CD14-positive monocyte (primary cell): Measurements from ENCODE around the gene CNNM3. TPM values are rescaled to one million over a fixed set of nuclear protein-coding genes. Genes with fewer than 3 reads are reported as not detected.

Source experiments
- DNase-seq, 3 donors: peaks; one replicate each; pipeline ENCODE4 v3.0.0-alpha.2; 2011 to 2022
- H2AFZ ChIP-seq: 2 replicates; pipeline ENCODE4 v1.6.0; 2012; ENCODE audit warnings: mild to moderate bottlenecking, low read depth, low read length, inconsistent platforms; ENCODE audit not compliant: insufficient read depth, poor library complexity, severe bottlenecking
- H3K27ac ChIP-seq, 2 donors: 1 replicate in 1 of 2; 2 replicates in 1 of 2; pipeline ENCODE4 v1.5.1; 2012 to 2013; ENCODE audit warnings: low read length in 2 of 2, control low read depth in 1 of 2, inconsistent platforms in 1 of 2, low read depth in 1 of 2, mild to moderate bottlenecking in 1 of 2
- H3K27me3 ChIP-seq, 2 donors: one replicate each; pipeline versions ENCODE4 v1.6.0 to v1.6.1; 2011 to 2013; ENCODE audit warnings: low read length in 2 of 2; ENCODE audit not compliant: control insufficient read depth in 2 of 2, insufficient read depth in 2 of 2
- H3K36me3 ChIP-seq, 2 donors: replicated peaks in 1 of 2; 1 replicate in 1 of 2; 2 replicates in 1 of 2; pipeline versions ENCODE4 v1.5.1 to v1.6.1; 2012 to 2013; ENCODE audit warnings: low read length in 2 of 2, control low read depth in 1 of 2, inconsistent platforms in 1 of 2, mild to moderate bottlenecking in 1 of 2; ENCODE audit not compliant: insufficient read depth in 2 of 2, control insufficient read depth in 1 of 2
- H3K4me1 ChIP-seq, 2 donors: 1 replicate in 1 of 2; 2 replicates in 1 of 2; pipeline versions ENCODE4 v1.5.1 to v1.6.1; 2012 to 2013; ENCODE audit warnings: low read length in 2 of 2, control low read depth in 1 of 2, inconsistent platforms in 1 of 2, mild to moderate bottlenecking in 1 of 2, moderate library complexity in 1 of 2; ENCODE audit not compliant: insufficient read depth in 2 of 2, control insufficient read depth in 1 of 2
- H3K4me2 ChIP-seq: replicated peaks from 2 replicates; pipeline ENCODE3; 2012; ENCODE audit warnings: low read length, moderate library complexity, mild to moderate bottlenecking; ENCODE audit not compliant: poor library complexity, severe bottlenecking; ENCODE audit errors: extremely low read depth
- H3K4me3 ChIP-seq, 3 experiments: fragments of 200-600 bp in 1 of 3; sonication (generic) in 1 of 3; replicated peaks in 1 of 3; 1 replicate in 2 of 3; 2 replicates in 1 of 3; pipeline ENCODE4 v1.5.1; 2011 to 2013; ENCODE audit warnings: low read length in 3 of 3, mild to moderate bottlenecking in 3 of 3, control low read depth in 2 of 3, low read depth in 2 of 3, inconsistent platforms in 1 of 3, moderate library complexity in 1 of 3
- H3K79me2 ChIP-seq: 2 replicates; pipeline ENCODE4 v1.6.0; 2012; ENCODE audit warnings: mild to moderate bottlenecking, control low read depth, inconsistent platforms, low read length, moderate library complexity; ENCODE audit not compliant: insufficient read depth
- H3K9ac ChIP-seq: 2 replicates; pipeline ENCODE4 v1.6.0; 2017; ENCODE audit warnings: low read length, mild to moderate bottlenecking; ENCODE audit not compliant: insufficient read depth, poor library complexity, severe bottlenecking
- H3K9me3 ChIP-seq, 2 donors: replicated peaks in 1 of 2; 1 replicate in 1 of 2; 2 replicates in 1 of 2; pipeline versions ENCODE4 v1.5.1 to v1.6.1; 2012 to 2013; ENCODE audit warnings: low read length in 2 of 2, control low read depth in 1 of 2; ENCODE audit not compliant: control insufficient read depth in 1 of 2, insufficient read depth in 1 of 2
- H4K20me1 ChIP-seq: 2 replicates; pipeline ENCODE4 v1.6.0; 2012; ENCODE audit warnings: mild to moderate bottlenecking, low read length, control low read depth, moderate library complexity; ENCODE audit not compliant: insufficient read depth
- H3K27ac Mint-ChIP-seq, 7 donors: one replicate each; pipeline ENCODE4 v1.8.0; 2020; ENCODE audit warnings: mild to moderate bottlenecking in 7 of 7, mixed read lengths in 7 of 7, moderate library complexity in 6 of 7, inconsistent platforms in 2 of 7
- H3K27me3 Mint-ChIP-seq, 3 donors: one replicate each; pipeline ENCODE4 v1.8.0; 2021 to 2022; ENCODE audit warnings: low read depth in 3 of 3, mild to moderate bottlenecking in 3 of 3, mixed read lengths in 3 of 3, moderate library complexity in 3 of 3, inconsistent platforms in 1 of 3
- H3K36me3 Mint-ChIP-seq, 2 donors: one replicate each; pipeline ENCODE4 v1.8.0; 2020; ENCODE audit warnings: mixed read lengths in 2 of 2, inconsistent platforms in 1 of 2, mild to moderate bottlenecking in 1 of 2
- H3K4me1 Mint-ChIP-seq: one replicate; pipeline ENCODE4 v1.8.0; 2020; ENCODE audit warnings: mild to moderate bottlenecking, mixed read lengths
- H3K4me3 Mint-ChIP-seq, 2 donors: one replicate each; pipeline ENCODE4 v1.8.0; 2020; ENCODE audit warnings: mild to moderate bottlenecking in 2 of 2, mixed read lengths in 2 of 2, moderate library complexity in 1 of 2
- H3K9me3 Mint-ChIP-seq, 7 donors: one replicate each; pipeline ENCODE4 v1.8.0; 2020 to 2022; ENCODE audit warnings: mixed read lengths in 7 of 7, mild to moderate bottlenecking in 6 of 7, moderate library complexity in 6 of 7, inconsistent platforms in 2 of 7
- CTCF ChIP-seq: fragments of 200-600 bp; IDR thresholded peaks from one replicate; pipeline ENCODE4 v1.8.0; 2022; ENCODE audit warnings: antibody characterized with exemption, mild to moderate bottlenecking
- WGBS: methylation state at CpG from one replicate; pipeline ENCODE4 v1.1.5; 2013; ENCODE audit warnings: missing lambda C conversion rate; ENCODE audit not compliant: insufficient coverage; 5-methylcytosine and 5-hydroxymethylcytosine counted together
- intact Hi-C, 2 donors: fragments of 100-400 bp; cut with micrococcal nuclease; formaldehyde crosslinking; loops; one replicate each; pipeline versions ENCODE4 v1.15.0 to v1.15.1; 2023
- polyA plus RNA-seq, 3 donors: library from polyadenylated mRNA; depleted of rRNA in 1 of 3; unstranded in 2 of 3; stranded (reverse) in 1 of 3; fragments of 300-500 nt in 2 of 3; fragments of >200 nt in 1 of 3; fragmentation: Illumina TruSeq in 2 of 3; gene quantifications; 1 replicate in 2 of 3; 2 replicates in 1 of 3; pipeline ENCODE4 v1.2.3, GENCODE V29; 2012 to 2021

Gene CNNM3
- polyA plus RNA-seq, 3 donors = 1.2 to 12.0 (median 4.9) TPM

DNA sequence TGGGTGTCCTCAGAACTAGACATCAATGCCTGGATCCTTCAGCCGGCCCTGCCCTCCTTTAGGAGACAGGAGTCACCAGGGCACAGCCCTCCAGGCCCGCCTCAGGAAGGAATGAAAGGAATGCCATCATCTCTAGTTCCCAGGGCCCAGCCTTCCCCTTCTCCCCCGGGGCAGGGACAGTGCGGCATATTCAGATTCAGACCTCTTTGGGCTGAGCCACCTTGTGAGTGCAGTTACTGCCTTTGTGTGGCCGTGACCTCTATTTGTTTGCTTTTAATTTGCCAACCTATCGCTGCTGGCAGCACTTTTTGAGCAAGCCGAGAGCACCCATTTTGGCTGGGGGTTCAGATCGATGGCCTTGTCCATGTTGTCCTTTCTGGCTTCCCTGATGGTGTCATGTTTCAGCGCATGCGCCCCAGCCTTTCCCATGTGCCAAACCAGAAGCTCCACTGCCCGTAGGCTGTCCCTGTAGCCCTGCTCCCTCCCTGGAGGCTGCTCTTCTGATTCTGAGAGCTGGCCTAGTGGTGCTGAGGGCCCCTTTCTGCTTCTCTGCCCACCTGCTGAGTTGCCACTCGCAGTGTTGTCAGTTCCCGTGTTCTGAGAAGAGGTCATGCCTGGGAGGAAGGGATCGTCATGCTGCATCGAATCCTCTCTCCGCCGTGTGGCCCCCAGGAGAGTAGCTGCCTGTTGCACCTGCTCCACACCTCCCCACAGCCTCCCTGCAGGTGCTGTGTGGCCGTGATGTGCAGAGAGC is 16.9 kb downstream of the CNNM3 start:
- Mint-ChIP-seq H3K36me3 (peaks cover 69 to 83% of the 10 kb centered on the region in 2 donors), H3K9me3 (no peaks in the 10 kb centered on the region), H3K27ac (peak overlapping the region in 2 of 7 donors; percentile 59 to 89), H3K4me3 (no peak overlapping the region), H3K4me1 (no peaks in the 10 kb centered on the region), H3K27me3 (peaks cover 0 to 2% (median 1%) of the 10 kb centered on the region in 3 donors)
- H3K4me2 ChIP-seq = no peak overlapping the region
- H3K9me3 ChIP-seq = no peaks in the 10 kb centered on the region
- H3K27ac ChIP-seq = no peak overlapping the region
- 97% methylated on average over 11 of the region's 18 CpGs for WGBS
- intact Hi-C loops = no loop called here
- no peaks in the 10 kb centered on the region for H3K27me3 ChIP-seq
- no peaks in the 10 kb centered on the region for H4K20me1 ChIP-seq
- H3K79me2 ChIP-seq = no peaks in the 10 kb centered on the region
- no peak overlapping the region for H3K4me3 ChIP-seq
- no peak for DNase-seq
- H2AFZ ChIP-seq = no peak overlapping the region
- H3K4me1 ChIP-seq = no peaks in the 10 kb centered on the region
- TF ChIP-seq CTCF = no peak
- H3K36me3 ChIP-seq = peaks cover 63 to 74% of the 10 kb centered on the region in 2 donors
- no peak overlapping the region for H3K9ac ChIP-seq

GRCh38 chr2:96835830-96836229 is 19.8 kb downstream of the CNNM3 start:
- Mint-ChIP-seq H3K4me3 (no peak overlapping the region), H3K9me3 (no peaks in the 10 kb centered on the region), H3K36me3 (peaks cover 45 to 54% of the 10 kb centered on the region in 2 donors), H3K27me3 (peaks cover 0 to 2% (median 1%) of the 10 kb centered on the region in 3 donors), H3K27ac (no peak overlapping the region), H3K4me1 (peaks cover 13% of the 10 kb centered on the region)
- Histone ChIP-seq H3K27ac (no peak overlapping the region), H3K36me3 (peaks cover 34 to 50% of the 10 kb centered on the region in 2 donors), H2AFZ (no peak overlapping the region), H3K4me3 (no peak overlapping the region), H4K20me1 (no peaks in the 10 kb centered on the region), H3K4me2 (no peak overlapping the region), H3K9me3 (no peaks in the 10 kb centered on the region), H3K4me1 (peaks cover 6 to 12% of the 10 kb centered on the region in 2 donors), H3K9ac (no peak overlapping the region), H3K27me3 (no peaks in the 10 kb centered on the region), H3K79me2 (no peaks in the 10 kb centered on the region)
- TF ChIP-seq CTCF = no peak
- no peak for DNase-seq
- intact Hi-C loops = no loop called here
- WGBS = no CpG with 5 or more reads among the region's 4 CpGs
